MV-4-11 (cell line): ENCODE results near the gene MTA1.

Experiments used
- DNase-seq: peaks from one replicate; lab custom pipeline; 2025; lab: John Stamatoyannopoulos, UW

The MTA1 gene

GRCh38 chr14:105445901-105446845 is 26.5 kb downstream of the MTA1 start:
- DNase-seq = no peak

DNA sequence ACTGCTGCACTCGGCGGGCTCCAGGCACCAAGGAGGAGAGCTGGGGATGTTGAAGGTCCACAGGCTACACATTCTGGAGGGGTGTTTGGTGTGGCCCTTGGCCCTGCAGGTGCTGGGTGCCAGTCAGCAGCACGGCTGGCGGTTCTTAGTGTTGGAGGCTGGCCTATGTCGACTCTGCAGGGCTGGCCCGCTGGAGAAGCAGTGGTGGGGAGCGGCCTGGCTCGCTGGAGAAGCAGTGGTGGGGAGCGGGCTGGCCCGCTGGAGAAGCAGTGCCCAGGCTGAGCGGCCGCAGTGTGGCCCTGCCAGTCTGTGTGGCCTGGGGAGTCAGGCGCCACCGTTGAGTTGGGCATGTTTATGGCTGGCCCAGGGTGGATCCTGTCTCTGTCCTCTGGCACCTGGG is 27.3 kb downstream of the MTA1 start:
- DNase-seq = no peak

- no peak for DNase-seq
These were observed 28.3 kb downstream of the MTA1 start for GRCh38 chr14:105447651-105448640.

- DNase-seq = peak; percentile 9
These were observed 29.1 kb downstream of the MTA1 start for GRCh38 chr14:105448706-105449111.

DNA sequence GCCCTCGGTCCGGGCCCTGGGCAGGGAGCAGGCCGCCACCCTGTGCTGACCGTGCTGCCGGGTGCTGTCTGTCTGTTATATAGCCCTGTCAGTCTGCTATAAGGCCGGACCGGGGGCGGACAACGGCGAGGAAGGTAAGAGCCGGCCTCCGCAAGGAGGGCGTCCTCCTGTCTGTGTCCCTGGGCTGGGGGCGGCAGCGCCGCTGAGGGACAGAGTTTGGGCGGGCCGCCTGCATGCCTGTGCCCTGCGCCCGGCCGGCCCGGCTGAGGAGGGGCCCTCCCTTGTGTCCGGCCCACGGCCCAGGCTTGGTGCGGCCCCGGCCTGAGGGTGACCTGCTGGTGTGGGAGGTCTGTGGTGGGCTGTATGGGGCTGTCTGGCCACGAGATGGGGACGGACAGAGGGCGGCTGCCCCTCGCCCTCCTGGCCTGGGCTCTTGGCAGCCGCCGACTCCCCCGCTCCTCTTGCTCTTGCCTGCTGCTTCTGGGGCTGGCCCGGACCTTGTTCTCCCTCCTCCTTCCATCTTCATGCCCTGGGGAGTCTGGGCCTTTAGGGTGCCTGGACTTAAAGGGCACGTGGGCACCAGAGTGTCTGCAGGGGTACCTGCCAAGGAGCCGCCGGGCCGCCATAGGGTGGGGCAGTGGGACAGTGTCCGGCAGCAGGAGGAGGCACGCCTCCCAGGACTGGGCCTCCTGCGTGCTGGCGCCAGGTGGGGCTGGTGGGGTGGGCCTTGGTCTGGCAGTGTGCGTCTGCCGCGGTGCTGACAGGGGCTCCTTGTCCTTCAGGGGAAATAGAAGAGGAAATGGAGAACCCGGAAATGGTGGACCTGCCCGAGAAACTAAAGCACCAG is 29.9 kb downstream of the MTA1 start:
- DNase-seq = no peak

DNA sequence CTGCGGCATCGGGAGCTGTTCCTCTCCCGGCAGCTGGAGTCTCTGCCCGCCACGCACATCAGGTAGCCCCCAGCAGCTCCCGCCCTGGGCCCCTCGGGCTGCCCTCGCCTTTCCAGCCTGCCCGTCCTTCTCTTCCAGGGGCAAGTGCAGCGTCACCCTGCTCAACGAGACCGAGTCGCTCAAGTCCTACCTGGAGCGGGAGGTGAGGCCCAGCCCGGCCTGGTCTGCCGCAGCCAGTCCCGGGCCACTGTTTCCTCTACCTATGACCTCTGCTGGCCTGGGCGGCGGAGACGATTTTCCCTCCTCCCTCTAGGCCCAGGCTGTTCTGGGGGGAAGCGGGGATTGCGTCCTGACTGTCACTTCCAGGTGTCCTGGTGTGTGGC is 30.5 kb downstream of the MTA1 start:
- DNase-seq = no peak

DNA sequence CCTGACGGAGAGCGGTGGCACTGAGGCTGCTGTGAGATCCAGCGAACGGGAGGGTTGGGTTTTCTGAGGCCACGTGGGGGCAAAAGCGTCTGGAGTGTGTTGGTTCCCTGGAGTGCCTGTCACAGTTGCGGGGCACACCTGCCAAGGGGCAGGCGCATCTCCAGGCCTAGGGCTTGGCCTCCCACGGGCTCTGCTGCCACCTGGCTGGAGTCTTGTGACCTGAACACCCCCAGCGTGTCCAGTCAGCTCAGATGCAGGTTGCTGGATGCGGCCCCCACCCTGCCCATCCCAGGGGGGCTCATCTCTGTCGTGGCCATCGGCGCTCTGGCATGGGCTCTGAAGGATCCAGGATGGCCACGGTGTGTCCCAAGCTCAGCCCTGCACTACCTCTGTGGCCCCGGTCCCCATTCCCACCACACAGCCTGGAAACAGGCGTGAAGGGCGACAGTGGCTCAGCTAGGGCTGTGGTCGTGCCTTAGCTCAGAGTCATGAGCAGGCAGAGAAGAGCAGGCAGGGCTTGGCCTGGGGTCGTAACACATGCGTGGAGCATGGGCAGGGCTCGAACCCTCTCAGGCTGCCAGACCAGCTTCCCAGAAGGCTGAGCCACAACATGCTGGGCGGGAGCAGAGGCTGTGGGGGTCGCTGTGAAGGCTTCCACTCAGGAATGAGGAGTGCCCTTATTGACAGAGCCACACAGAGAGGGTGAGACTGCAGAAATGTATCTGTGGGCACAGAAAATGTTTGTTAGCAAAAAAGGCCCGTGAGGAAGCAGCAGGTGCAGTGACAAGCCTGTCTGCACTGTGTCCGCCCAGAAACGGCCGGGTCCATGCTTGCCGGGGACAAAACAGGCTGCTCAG is 31.5 kb downstream of the MTA1 start:
- DNase-seq = no peak

- DNase-seq = no peak
These were observed 33.3 kb downstream of the MTA1 start for GRCh38 chr14:105452963-105453362.

DNA sequence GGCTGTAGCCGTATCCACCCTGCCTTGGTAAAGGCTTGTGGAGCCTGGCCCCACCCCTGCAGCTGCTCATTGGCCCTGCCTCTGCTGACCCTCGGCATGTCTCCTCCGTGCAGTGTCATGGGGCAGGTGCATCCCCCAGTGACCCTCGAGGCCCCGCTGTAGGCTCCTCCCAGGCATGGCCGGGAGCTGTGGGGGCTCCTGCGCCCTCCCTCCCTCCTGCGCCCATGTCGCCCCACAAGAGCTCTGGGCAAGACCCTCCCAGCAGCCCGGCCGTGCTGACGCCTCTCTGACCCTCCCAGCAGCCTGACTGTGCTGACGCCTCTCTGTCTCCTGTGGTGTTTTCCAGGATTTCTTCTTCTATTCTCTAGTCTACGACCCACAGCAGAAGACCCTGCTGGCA is 34.2 kb downstream of the MTA1 start:
- no peak for DNase-seq

DNA sequence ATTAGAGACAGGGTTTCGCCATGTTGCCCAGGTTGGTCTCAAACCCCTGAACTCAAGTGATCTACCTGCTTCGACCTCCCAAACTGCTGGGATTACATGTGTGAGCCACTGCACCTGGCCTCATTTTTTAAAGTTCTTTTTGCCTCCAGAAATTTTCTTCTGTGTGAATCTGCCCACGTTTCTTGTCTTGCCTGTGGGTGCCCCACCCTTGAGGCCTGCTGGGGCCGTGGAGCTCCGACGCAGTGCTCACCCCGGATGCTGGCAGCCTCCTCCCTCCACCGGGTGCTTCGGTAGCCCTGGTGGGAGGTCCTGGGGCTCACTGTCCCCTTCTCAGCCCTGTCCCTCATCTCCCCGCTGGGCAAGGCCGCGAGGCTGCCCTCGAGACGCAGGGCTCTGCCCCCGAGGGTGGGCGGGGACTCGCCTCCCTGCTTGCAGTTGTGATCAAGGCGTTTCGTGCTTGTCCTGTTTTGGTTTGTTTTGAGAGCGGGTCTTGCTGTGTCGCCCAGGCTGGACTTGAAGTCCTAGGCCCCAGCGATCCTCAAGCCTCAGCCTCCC is 35.5 kb downstream of the MTA1 start:
- DNase-seq = no peak

- no peak for DNase-seq
These were observed 36.4 kb downstream of the MTA1 start for GRCh38 chr14:105455766-105456660.

GRCh38 chr14:105456736-105457617 is 37.4 kb downstream of the MTA1 start:
- DNase-seq = no peak

GRCh38 chr14:105458010-105458409 is 38.4 kb downstream of the MTA1 start:
- no peak for DNase-seq

- no peak for DNase-seq
These were observed 38.9 kb downstream of the MTA1 start for GRCh38 chr14:105458571-105458970.

- no peak for DNase-seq
These were observed 40.5 kb downstream of the MTA1 start for GRCh38 chr14:105460116-105460515.

GRCh38 chr14:105460616-105461015 is 41.0 kb downstream of the MTA1 start:
- no peak for DNase-seq

DNA sequence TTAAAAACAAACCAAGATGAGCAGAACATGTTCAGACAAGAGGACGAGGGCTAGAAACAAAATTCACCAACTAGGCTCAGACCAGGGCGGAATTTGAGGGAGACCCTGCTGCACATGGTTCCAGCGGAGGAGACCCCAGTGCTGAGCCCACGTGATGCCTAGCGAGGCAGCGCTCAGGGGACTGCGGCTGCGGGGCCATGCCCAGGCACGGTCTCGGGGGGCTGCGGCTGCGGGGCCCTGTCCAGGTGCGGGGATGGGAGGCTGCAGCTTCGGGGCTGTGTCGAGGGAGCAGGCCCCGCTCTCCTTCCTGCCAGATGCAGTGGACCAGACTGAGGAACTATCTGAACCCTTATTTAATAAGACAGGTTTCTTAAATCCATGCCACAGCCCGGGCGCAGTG is 42.3 kb downstream of the MTA1 start:
- DNase-seq = no peak

- DNase-seq = no peak
These were observed 44.9 kb downstream of the MTA1 start for GRCh38 chr14:105464501-105464900.
